OCI-M2 (cell line): ENCODE data around the gene SLC17A4.

Experiments used
- DNase-seq: peaks from one replicate; lab custom pipeline; 2025; ENCODE audit not compliant: unreplicated experiment; lab: John Stamatoyannopoulos, UW

SLC17A4 gene

DNA sequence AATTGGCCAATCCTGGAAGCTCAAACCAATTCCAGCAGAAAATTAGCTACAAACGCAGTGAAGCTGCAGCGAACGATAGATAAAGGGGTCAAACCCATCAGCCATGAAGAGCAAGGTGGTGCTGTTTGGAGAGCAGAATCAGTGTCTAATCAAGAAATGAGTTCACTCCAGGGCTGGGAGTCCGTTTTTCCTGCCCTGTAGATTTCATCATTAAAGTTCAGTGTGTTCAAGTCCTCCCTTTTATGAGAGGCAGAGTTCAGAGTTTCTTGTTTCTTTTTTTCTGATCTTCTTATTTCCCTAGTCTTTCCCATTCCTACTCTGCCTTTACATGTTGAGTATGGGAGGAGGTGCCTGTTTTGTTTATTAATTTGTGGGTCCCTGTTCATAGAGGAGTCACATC lies 46.9 kb downstream of the SLC17A4 start:
- no peak for DNase-seq

DNA sequence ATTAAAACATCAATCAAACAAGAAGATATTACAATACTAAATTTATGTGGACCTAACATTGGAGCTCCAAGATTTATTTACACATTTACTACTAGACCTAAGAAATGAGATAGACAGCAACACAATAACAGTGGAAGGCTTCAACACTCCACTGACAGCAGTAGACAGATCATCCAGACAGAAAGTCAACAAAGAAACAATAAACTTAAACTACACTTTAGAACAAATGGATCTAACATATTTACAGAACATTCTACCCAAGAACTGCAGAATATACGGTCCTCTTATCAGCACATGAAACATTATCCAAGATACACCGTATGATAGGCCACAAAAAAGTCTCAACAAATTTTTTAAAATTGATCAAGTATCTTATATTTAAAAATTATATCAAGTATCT lies 50.3 kb downstream of the SLC17A4 start:
- no peak for DNase-seq

DNA sequence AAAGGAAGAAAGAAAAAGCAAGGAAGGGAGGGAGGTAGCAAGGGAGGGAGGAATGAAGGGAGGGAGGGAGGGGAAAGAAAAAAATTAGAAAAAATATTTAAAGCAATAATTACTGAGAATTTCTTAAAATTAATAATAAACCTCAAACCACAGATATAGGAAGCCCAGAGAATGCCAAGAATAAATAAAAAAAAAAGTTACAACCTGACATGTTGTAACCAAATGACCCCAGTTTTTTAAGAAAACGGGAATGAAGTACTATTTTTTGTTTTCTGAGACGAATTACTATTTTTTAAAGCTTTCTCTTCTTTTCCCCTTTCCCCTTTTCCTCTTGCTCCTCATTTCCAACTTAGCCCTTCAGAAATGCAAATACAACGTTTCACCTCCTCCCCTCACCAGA lies 60.7 kb downstream of the SLC17A4 start:
- DNase-seq, result no peak

DNA sequence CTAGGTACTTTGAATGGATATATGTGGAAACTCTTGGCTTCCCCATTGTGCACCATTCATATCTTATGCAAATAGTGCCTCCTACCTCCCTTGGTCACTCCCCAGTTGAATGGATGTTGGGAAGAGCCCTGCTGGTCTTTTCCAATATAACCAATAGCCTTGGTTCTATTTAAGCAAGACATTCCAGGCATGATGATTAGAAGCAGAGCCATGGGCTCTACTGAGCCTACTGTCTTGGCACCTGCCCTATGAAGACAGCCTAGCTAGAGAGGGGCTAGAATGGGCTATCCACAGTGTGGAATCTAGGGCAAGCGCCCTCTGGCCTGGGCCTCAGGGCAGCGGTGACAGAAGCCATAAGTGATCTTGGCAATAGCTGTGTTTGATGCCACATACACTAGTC lies 61.7 kb downstream of the SLC17A4 start:
- no peak for DNase-seq

DNA sequence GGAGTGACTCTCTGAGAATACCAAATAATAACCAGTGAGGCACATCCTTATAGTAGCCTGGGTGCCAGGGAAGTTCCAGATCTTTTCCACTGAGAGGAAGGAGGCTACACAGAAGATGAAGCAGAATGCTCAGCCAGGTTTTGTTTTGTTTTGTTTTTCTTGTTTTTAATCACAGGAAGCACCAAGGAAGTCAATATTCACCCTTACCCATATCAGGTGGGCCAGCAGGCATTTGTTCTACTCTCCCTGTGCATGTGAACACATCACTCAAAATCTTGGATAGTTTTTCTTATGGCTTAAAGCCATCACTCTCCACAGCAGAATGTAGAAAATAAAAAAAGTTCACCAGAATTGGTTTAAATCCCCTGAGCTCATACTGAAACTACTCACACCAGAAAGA lies 66.8 kb downstream of the SLC17A4 start:
- DNase-seq, result no peak

DNA sequence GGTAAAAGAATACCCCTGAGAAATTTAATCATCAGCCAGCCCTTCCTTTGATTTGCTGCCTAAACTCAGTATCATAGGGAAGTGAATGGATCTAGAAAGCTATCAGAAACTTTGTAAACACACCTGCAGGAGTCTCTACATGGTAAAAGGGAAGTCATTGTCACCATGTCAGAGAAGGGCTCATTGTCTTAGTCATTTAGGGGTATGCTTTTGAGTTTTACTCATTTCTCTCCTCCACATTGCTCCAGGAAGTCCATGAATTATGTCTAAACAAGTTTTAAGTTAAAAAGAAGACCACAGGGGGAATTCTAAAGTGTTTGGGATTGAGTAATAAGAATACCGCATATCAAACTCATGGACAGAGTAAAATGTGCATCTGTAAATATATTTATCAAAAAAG lies 74.8 kb downstream of the SLC17A4 start:
- no peak for DNase-seq

DNA sequence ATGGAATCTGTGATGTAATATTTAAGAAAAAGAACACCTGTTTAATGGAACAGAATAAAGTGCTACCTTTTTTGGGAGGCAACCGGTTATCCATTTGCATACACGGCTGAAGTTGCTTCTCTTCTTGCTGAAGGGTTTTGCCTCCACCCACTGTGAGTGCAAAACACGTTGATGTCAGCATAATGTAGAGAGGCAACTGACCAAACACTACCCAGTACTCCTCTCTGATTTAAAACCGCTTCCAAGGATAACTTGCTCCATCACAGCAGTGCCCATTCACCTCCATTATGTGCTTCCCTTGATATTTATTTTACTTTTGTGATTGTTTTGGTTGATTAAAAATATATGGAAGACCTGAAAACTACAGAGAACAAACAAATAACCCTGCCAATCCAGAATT lies 75.9 kb downstream of the SLC17A4 start:
- no peak for DNase-seq
